DMS 273 treated with DMSO at 0.1 percent for 48 hours (cell line): ENCODE data around the gene POR.
"Not testable (repeated sequence)": the region's sequence is repeated elsewhere in the genome, so short reads cannot be mapped to it uniquely, and the experiment has no call there.

ENCODE experiments used
- DNase-seq: peaks from one replicate; lab custom pipeline; 2025; lab: John Stamatoyannopoulos, UW

POR gene

GRCh38 chr7:75992083-75992755 is 77.3 kb downstream of the POR start:
- no peak for DNase-seq

- no peak for DNase-seq
These were observed 78.9 kb downstream of the POR start for GRCh38 chr7:75993689-75994387.

DNA sequence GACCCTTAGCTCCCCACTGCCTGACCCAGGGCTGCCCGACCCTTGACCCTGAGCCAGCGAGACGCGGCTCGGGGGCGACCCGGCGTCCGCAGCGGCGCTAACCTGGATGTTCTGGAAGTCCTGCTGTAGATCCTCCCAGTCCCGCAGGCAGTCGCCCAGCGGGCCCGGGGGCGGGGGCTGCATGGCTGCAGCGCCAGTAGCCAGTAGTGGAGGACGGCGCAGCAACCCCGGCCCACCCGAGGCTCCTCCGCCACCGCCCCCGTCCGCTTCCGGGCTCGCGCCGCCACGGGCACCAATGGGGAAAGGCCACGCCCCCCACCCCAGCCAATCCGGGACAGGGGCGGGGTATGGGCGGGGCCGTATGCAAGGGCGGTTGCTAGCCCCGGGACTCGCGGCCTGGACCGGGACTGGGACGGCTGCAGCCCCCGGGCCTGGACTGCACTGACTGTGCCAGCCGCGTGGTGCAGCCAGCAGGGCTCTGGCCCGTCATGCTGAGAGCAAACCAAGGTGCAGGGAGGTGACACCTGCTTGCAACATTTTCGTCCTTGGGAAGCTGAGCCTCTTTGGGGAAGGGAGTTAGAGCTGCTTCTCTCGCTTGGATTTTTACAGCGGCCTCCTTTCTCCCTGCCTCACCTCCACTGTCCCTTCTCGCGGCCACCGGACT is 79.6 kb downstream of the POR start, which contains the start of gene TMEM120A:
TMEM120A (minus strand) TSS at position 208 of the 664 bp plus-strand sequence; CDS start at position 183, 25 bp downstream.
- DNase-seq, result peak; percentile 88

GRCh38 chr7:75995052-75995471 is 80.1 kb downstream of the POR start:
- no peak for DNase-seq

- DNase-seq, result no peak
These were observed 81.0 kb downstream of the POR start for GRCh38 chr7:75995996-75996395.

DNA sequence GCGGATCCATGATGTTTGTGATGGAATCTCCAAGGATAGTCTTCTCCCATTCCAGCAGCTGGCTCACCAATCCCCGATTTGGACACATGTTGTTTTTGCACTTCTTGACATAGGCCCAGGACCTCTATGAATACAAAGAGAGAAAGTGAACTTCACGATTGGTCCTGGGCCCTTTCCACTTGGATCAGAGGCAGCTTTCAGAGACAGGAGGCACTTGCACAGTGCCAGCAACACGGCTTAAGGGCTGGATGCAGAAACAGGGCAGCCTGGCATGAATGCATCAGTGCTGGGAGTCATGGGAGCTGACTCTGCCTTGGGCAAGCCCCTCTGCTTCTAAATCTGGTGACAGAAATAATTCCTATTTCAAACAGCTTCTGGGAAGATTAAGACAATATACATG is 81.5 kb downstream of the POR start:
- no peak for DNase-seq

GRCh38 chr7:75998038-75998437 is 83.1 kb downstream of the POR start:
- no peak for DNase-seq

DNA sequence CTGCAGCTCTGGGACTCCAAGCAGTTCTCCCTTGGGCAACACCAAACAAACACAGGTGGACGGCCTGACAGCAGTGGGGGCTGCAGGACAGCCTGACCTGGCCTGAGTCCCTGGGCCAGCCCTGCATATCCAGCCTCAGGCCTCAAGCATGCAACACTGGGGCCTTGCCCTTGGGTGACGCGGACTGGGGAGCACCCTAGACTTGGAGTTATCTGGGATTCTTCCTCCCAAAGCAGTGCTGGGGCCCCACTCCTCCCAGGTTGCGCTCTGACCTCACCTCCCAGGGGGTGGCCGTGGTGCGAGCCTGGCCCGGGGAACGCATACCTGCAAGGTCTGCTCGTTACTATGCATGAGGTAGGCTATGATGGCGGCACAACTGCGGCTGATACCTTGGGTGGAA is 85.6 kb downstream of the POR start:
- DNase-seq, result no peak

- no peak for DNase-seq
These were observed 87.2 kb downstream of the POR start for GRCh38 chr7:76002139-76002538.

DNA sequence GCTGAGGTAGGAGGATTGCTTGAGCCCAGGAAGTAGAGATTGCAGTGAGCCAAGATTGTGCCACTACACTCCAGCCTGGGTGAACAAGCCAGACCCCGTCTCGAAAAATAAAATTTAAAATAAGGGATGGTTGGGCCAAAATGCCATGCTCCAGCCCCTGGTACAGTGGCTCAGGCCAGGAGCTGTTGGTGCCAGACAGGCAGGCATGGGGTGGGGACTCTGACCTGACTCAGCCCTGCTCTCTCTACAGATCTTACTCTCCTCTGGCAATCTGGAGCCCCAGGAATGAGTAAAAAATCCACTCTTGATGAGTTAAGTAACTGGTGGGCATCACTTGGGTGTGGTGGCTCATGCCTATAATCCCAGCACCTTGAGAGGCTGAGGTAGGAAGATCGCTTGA is 87.9 kb downstream of the POR start:
- DNase-seq, result no peak

DNA sequence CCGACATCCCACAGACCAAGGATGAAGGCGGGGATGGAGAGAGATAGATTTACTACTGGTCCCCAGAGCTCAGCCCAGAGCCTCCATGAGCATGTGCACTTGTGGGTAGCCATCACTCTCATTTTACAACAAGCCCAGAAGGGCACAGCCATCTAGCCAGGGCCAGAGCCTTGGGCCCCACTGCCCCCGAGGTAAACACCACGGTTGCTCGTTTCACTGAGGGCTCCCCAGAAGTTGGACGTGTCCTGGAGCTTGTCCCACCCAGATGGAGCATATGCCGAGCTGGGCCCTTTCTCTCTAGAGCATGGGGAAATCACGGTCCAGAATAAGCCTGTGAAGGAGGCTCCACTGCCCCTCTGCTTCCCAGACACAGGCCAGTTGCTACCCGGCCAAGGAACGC is 88.4 kb downstream of the POR start:
- no peak for DNase-seq

GRCh38 chr7:76005004-76005403 is 90.0 kb downstream of the POR start:
- DNase-seq, result not testable (repeated sequence)

GRCh38 chr7:76008156-76008687 is 93.3 kb downstream of the POR start:
- no peak for DNase-seq

- DNase-seq, result no peak
These were observed 95.0 kb downstream of the POR start for GRCh38 chr7:76009672-76010600.

DNA sequence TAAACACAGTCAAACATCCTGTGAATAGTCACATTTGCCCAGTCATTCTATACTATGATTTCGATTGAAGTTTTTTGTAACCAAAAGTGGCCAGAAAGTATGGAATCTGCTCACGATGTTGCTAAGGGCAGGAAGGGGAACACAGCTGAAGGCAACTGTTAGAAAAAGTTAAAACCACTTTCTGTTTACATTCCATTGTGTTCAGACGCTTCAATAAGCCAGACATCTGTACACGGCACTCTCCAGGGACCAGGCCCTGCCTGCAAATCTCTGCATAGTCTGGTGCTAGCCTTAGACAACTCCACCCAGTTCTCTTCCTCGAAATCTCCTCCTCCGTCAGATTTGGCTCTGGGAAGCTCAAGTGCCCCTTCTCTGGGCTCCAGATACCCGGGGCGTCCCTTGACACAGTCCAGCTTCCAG is 96.5 kb downstream of the POR start:
- DNase-seq, result peak; percentile 32

DNA sequence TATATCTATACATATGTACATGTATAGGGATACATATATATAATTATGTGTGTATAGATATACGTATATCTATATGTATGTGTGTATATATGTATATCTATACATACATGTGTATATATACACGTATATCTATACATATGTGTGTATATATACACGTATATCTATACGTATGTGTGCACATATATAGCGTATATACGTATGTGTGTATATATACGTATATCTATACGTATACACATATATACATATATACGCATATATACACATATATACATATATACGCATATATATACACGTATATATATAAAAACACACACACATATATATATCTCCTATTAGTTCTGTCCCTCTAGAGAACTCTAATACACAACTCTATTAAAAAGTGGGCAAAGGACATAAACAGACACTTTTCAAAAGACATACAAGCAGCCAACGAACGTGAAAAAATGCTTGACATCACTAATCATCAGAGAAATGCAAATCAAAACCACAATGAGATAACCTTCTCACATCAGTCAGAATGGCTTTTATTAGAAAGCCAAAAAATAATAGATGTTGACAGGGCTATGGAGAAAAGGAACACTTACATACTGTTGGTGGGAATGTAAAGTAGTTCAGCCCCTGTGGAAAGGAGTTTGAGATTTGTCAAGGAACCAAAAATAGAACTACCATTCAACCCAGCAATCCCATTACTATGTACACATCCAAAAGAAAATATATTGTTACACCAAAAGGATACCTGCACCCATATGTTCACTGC is 101.4 kb downstream of the POR start:
- DNase-seq, result no peak

DNA sequence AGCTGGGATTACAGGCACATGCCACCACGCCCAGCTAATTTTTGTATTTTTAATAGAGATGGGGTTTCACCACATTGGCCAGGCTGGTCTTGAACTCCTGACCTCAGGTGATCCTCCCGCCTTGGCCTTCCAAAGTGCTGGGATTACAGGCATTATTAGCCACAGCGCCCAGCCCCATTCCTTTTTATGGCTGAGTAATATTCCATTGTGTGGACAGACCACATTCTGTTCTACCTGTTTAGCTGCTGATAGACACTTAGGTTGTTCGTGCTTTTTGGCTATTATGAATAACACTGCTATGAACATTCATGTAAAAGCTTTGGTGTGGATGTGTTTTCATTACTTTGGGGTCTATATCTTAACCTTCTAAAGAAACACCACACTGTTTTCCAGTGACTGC is 103.6 kb downstream of the POR start:
- not testable (repeated sequence) for DNase-seq

- no peak for DNase-seq
These were observed 105.2 kb downstream of the POR start for GRCh38 chr7:76020031-76020714.

- no peak for DNase-seq
These were observed 107.2 kb downstream of the POR start for GRCh38 chr7:76022026-76022780.

DNA sequence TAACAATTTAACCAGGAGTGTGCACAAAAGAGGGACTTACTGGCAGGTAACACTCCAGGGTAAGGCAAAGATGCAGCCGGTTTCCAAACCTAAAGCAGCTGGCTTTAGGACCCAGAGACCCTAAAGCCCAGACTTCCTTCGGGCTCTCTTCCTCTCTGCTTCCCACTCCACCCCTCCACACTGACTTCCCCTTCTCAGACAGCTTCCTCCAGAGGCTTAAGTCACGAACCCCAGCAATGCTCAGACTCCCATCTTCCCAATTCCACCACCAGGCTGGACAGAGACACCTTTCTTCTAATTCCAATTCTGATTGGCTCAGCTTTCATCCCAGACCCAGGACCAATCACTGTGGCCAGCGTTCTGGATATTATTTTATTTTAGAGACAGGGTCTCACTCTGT is 108.0 kb downstream of the POR start:
- DNase-seq, result no peak
